ENCODE data around the gene FAM89B. TPM values are rescaled to one million over a fixed set of nuclear protein-coding genes. Genes with fewer than 3 reads are reported as not detected.

Gene FAM89B
- total RNA-seq, 1 experiment from 2014 or later: 102 TPM

DNA sequence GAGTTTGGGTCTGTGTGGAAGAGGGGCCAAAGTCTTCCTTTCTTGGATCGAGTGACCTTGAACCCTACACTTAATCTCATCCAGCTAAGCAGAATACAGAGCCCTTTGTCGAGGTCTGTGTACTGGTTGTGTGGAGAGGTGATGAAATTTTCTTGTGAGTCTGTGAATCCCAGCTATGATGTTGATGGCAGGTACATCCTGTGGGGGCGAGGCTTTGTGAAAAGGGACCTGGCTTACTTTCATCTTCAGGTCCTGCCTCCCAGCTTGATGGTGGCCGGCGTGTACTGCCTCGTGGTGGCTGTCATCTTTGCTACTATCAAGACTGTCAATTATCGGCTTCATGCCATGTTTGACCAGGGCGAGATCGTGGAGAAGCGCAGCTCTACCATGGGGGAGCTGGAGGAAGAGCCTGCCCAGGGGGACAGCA, 44.2 kb downstream of the FAM89B start:
- ATAC-seq (no peak), DNase-seq (ENCODE audit: low read depth, low spot score) (no peak)
- intact Hi-C loops (cut with micrococcal nuclease; ENCODE audit: unreplicated experiment): no loop called here
- Histone ChIP-seq H3K27me3 (ENCODE audit: control insufficient read depth, insufficient read depth, low read length) (no peaks in the 10 kb centered on the region), H3K36me3 (ENCODE audit: control insufficient read depth, insufficient read depth, low read length) (peaks cover 19% of the 10 kb centered on the region), H3K27ac (ENCODE audit: low read length) (peak overlapping the region; percentile 84), H3K4me3 (ENCODE audit: low read depth in 2 of 2, low read length in 2 of 2) (peak overlapping the region; percentile 88 to 97), H3K4me1 (ENCODE audit: control insufficient read depth, insufficient read depth, low read length) (peaks cover 28% of the 10 kb centered on the region), H3K9me3 (ENCODE audit: control insufficient read depth, insufficient read depth, low read depth, low read length) (no peaks in the 10 kb centered on the region)
- TF ChIP-seq TCF7L2 (IDR thresholded peaks at IDR 0.05; ENCODE audit: low read depth, low read length) (no peak), SIN3A (IDR thresholded peaks at IDR 0.05; ENCODE audit: borderline replicate concordance, insufficient read depth, low read depth, low read length) (no peak), POLR2AphosphoS5 (IDR thresholded peaks at IDR 0.05; ENCODE audit: low read depth, low read length) (no peak)
- TF ChIP-seq, protein P1, sequence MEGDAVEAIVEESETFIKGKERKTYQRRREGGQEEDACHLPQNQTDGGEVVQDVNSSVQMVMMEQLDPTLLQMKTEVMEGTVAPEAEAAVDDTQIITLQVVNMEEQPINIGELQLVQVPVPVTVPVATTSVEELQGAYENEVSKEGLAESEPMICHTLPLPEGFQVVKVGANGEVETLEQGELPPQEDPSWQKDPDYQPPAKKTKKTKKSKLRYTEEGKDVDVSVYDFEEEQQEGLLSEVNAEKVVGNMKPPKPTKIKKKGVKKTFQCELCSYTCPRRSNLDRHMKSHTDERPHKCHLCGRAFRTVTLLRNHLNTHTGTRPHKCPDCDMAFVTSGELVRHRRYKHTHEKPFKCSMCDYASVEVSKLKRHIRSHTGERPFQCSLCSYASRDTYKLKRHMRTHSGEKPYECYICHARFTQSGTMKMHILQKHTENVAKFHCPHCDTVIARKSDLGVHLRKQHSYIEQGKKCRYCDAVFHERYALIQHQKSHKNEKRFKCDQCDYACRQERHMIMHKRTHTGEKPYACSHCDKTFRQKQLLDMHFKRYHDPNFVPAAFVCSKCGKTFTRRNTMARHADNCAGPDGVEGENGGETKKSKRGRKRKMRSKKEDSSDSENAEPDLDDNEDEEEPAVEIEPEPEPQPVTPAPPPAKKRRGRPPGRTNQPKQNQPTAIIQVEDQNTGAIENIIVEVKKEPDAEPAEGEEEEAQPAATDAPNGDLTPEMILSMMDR (IDR thresholded peaks at IDR 0.05): no peak
- TF ChIP-seq, protein P2, sequence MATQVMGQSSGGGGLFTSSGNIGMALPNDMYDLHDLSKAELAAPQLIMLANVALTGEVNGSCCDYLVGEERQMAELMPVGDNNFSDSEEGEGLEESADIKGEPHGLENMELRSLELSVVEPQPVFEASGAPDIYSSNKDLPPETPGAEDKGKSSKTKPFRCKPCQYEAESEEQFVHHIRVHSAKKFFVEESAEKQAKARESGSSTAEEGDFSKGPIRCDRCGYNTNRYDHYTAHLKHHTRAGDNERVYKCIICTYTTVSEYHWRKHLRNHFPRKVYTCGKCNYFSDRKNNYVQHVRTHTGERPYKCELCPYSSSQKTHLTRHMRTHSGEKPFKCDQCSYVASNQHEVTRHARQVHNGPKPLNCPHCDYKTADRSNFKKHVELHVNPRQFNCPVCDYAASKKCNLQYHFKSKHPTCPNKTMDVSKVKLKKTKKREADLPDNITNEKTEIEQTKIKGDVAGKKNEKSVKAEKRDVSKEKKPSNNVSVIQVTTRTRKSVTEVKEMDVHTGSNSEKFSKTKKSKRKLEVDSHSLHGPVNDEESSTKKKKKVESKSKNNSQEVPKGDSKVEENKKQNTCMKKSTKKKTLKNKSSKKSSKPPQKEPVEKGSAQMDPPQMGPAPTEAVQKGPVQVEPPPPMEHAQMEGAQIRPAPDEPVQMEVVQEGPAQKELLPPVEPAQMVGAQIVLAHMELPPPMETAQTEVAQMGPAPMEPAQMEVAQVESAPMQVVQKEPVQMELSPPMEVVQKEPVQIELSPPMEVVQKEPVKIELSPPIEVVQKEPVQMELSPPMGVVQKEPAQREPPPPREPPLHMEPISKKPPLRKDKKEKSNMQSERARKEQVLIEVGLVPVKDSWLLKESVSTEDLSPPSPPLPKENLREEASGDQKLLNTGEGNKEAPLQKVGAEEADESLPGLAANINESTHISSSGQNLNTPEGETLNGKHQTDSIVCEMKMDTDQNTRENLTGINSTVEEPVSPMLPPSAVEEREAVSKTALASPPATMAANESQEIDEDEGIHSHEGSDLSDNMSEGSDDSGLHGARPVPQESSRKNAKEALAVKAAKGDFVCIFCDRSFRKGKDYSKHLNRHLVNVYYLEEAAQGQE (IDR thresholded peaks at IDR 0.05; ENCODE audit: insufficient read depth in 1 of 2, low read depth in 2 of 2, low read length in 1 of 2): no peak
- POLR2A ChIA-PET: no interaction called here
- BruUV-seq (replicated peaks): no TSS peak
- CTCF ChIA-PET: no interaction called here
- in situ Hi-C loops (cut with HindIII; ENCODE audit: low pct_unique_long_range_greater_than_20kb, low sequenced_read_pairs): no loop called here

DNA sequence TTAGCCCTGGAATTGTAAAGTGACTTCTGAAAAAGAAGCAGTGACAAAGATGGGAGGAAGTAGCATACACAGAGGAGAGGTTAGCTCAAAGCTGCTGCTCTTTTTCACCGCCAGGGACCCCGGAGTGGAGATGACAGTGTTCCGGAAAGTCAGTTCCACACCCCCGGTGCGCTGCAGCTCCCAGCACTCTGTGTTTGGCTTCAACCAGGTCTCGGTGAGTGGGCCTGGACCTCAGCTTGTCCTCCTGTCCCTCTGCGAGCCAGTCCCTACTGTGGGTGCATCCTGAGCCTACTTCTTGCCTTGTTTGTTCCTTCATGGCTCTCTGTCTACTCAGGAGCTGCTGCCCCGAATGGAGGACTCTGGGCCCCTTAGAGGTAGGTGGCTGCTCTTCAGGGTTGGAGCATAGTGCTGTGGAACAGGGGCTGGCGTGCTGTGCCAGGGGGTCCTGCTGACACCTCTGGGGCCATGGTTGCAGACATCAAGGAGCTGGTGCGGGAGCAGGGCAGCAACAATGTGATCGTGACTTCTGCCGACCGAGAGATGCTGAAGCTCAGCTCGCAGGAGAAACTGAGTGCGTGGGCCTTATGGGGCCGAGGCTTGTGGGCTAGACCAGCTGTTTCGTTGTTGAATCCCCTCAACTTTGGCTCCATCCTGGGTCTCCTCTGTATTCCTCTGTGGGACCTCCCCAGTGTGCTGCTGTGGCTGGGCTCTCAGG, 45.0 kb downstream of the FAM89B start:
- H3K27ac ChIP-seq (ENCODE audit: low read length): peak overlapping the region; percentile 84
- no peaks in the 10 kb centered on the region for H3K9me3 ChIP-seq (ENCODE audit: control insufficient read depth, insufficient read depth, low read depth, low read length)
- in situ Hi-C loops (cut with HindIII; ENCODE audit: low pct_unique_long_range_greater_than_20kb, low sequenced_read_pairs): no loop called here
- ATAC-seq (no peak), DNase-seq (ENCODE audit: low read depth, low spot score) (no peak)
- no peaks in the 10 kb centered on the region for H3K27me3 ChIP-seq (ENCODE audit: control insufficient read depth, insufficient read depth, low read length)
- TF ChIP-seq, protein P1 (IDR thresholded peaks at IDR 0.05): no peak
- TF ChIP-seq TCF7L2 (IDR thresholded peaks at IDR 0.05; ENCODE audit: low read depth, low read length) (no peak), POLR2AphosphoS5 (IDR thresholded peaks at IDR 0.05; ENCODE audit: low read depth, low read length) (no peak), SIN3A (IDR thresholded peaks at IDR 0.05; ENCODE audit: borderline replicate concordance, insufficient read depth, low read depth, low read length) (no peak)
- TF ChIP-seq, protein P2 (IDR thresholded peaks at IDR 0.05; ENCODE audit: insufficient read depth in 1 of 2, low read depth in 2 of 2, low read length in 1 of 2): no peak
- POLR2A ChIA-PET: no interaction called here
- H3K4me3 ChIP-seq (ENCODE audit: low read depth in 2 of 2, low read length in 2 of 2): peak overlapping the region; percentile 88 to 97
- TSS peak; percentile 74 for BruUV-seq (replicated peaks)
- CTCF ChIA-PET: no interaction called here
- intact Hi-C loops (cut with micrococcal nuclease; ENCODE audit: unreplicated experiment): no loop called here
- peaks cover 20% of the 10 kb centered on the region for H3K4me1 ChIP-seq (ENCODE audit: control insufficient read depth, insufficient read depth, low read length)
- H3K36me3 ChIP-seq (ENCODE audit: control insufficient read depth, insufficient read depth, low read length): peaks cover 19% of the 10 kb centered on the region
